Measurements from ENCODE around the gene CD44. TPM values are rescaled to one million over a fixed set of nuclear protein-coding genes. Genes with fewer than 3 reads are reported as not detected.
"Not testable (repeated sequence)": the region's sequence is repeated elsewhere in the genome, so short reads cannot be mapped to it uniquely, and the experiment has no call there.

Gene CD44
- total and polyA plus RNA-seq, 9 donors: 75.0 to 192 (median 135) TPM

- no peaks in the 10 kb centered on the region for H3K27me3 ChIP-seq (ENCODE audit: control insufficient read depth, insufficient read depth, low read length)
- H3K4me1 ChIP-seq (ENCODE audit: control insufficient read depth, insufficient read depth, low read length): peaks cover 36% of the 10 kb centered on the region
- peak overlapping the region; percentile 89 for H3K27ac ChIP-seq (ENCODE audit: low read length)
- H3K36me3 ChIP-seq (ENCODE audit: control insufficient read depth, insufficient read depth, low read length): no peaks in the 10 kb centered on the region
- DNase-seq: peak; percentile 96
- 0% methylated on average over 1 of the region's 6 CpGs for WGBS (ENCODE audit: insufficient coverage)
- H3K9me3 ChIP-seq (replicated peaks; ENCODE audit: control insufficient read depth, low read depth, low read length): no peaks in the 10 kb centered on the region
- no peak overlapping the region for H3K4me3 ChIP-seq (ENCODE audit: low read length)
Observed at GRCh38 chr11:35100013-35100383, 39.0 kb upstream of the CD44 start.

DNA sequence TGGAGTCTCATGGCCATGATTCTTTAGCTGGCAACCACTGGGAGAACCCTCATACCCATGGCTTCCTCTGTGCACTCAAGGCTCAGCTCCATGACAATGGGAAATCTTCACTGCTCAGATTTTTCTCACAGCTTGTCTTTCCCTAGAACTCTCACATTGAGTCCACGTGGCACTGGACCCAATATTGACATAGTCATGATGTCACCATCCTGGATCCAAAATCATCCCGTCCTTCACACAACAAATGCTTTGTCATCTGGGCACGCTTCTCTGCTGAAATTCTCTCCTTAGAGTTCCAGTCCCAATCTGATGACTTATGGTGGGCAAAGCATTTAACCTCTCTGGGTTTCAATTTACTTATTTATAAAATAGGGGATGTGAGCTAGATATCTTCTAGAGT, 37.7 kb upstream of the CD44 start:
- no peak overlapping the region for H3K4me3 ChIP-seq (ENCODE audit: low read length)
- no peak overlapping the region for H3K27ac ChIP-seq (ENCODE audit: low read length)
- H3K36me3 ChIP-seq (ENCODE audit: control insufficient read depth, insufficient read depth, low read length): no peaks in the 10 kb centered on the region
- WGBS (ENCODE audit: insufficient coverage): 54% methylated on average over 2 of the region's 3 CpGs
- no peak for DNase-seq
- H3K27me3 ChIP-seq (ENCODE audit: control insufficient read depth, insufficient read depth, low read length): no peaks in the 10 kb centered on the region
- H3K9me3 ChIP-seq (replicated peaks; ENCODE audit: control insufficient read depth, low read depth, low read length): no peaks in the 10 kb centered on the region
- peaks cover 43% of the 10 kb centered on the region for H3K4me1 ChIP-seq (ENCODE audit: control insufficient read depth, insufficient read depth, low read length)

- peaks cover 43% of the 10 kb centered on the region for H3K4me1 ChIP-seq (ENCODE audit: control insufficient read depth, insufficient read depth, low read length)
- peak; percentile 77 for DNase-seq
- 67% methylated on average over 1 of the region's 2 CpGs for WGBS (ENCODE audit: insufficient coverage)
Observed at GRCh38 chr11:35102267-35102666, 36.7 kb upstream of the CD44 start.

GRCh38 chr11:35103366-35104208, 35.4 kb upstream of the CD44 start:
- peak overlapping the region; percentile 36 for H3K27ac ChIP-seq (ENCODE audit: low read length)
- H3K4me3 ChIP-seq (ENCODE audit: low read length): no peak overlapping the region
- no peaks in the 10 kb centered on the region for H3K27me3 ChIP-seq (ENCODE audit: control insufficient read depth, insufficient read depth, low read length)
- DNase-seq: no peak
- H3K36me3 ChIP-seq (ENCODE audit: control insufficient read depth, insufficient read depth, low read length): no peaks in the 10 kb centered on the region
- 72% methylated on average over 5 of the region's 6 CpGs for WGBS (ENCODE audit: insufficient coverage)
- H3K4me1 ChIP-seq (ENCODE audit: control insufficient read depth, insufficient read depth, low read length): peaks cover 38% of the 10 kb centered on the region
- no peaks in the 10 kb centered on the region for H3K9me3 ChIP-seq (replicated peaks; ENCODE audit: control insufficient read depth, low read depth, low read length)

More at GRCh38 chr11:35102267-35102666, 36.7 kb upstream of the CD44 start:
- H3K27ac ChIP-seq (ENCODE audit: low read length): no peak overlapping the region
- no peak overlapping the region for H3K4me3 ChIP-seq (ENCODE audit: low read length)
- H3K9me3 ChIP-seq (replicated peaks; ENCODE audit: control insufficient read depth, low read depth, low read length): no peaks in the 10 kb centered on the region
- no peaks in the 10 kb centered on the region for H3K36me3 ChIP-seq (ENCODE audit: control insufficient read depth, insufficient read depth, low read length)
- no peaks in the 10 kb centered on the region for H3K27me3 ChIP-seq (ENCODE audit: control insufficient read depth, insufficient read depth, low read length)

DNA sequence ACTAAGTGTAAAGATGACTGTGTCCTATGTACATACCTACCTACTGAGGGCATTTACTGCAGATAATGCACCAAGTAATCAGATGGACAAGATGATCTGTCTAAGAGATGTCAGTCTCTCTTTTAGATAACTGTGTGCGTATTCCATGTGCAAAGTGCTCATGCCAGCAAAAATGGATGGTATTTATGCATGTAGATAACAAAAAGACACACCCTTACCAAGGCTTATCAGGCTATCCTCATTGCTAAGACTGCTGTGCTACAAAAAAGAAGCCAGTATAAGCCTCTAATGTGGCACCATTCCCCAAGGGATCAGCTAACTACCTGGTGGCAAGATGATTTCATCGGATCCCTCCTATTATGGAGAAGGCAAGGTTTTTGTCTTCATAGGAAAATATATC, 34.3 kb upstream of the CD44 start:
- H3K4me1 ChIP-seq (ENCODE audit: control insufficient read depth, insufficient read depth, low read length): peaks cover 30% of the 10 kb centered on the region
- H3K27ac ChIP-seq (ENCODE audit: low read length): no peak overlapping the region
- no peaks in the 10 kb centered on the region for H3K9me3 ChIP-seq (replicated peaks; ENCODE audit: control insufficient read depth, low read depth, low read length)
- no CpG with 5 or more reads among the region's 2 CpGs for WGBS (ENCODE audit: insufficient coverage)
- H3K27me3 ChIP-seq (ENCODE audit: control insufficient read depth, insufficient read depth, low read length): no peaks in the 10 kb centered on the region
- no peak for DNase-seq
- H3K4me3 ChIP-seq (ENCODE audit: low read length): no peak overlapping the region
- H3K36me3 ChIP-seq (ENCODE audit: control insufficient read depth, insufficient read depth, low read length): no peaks in the 10 kb centered on the region

DNA sequence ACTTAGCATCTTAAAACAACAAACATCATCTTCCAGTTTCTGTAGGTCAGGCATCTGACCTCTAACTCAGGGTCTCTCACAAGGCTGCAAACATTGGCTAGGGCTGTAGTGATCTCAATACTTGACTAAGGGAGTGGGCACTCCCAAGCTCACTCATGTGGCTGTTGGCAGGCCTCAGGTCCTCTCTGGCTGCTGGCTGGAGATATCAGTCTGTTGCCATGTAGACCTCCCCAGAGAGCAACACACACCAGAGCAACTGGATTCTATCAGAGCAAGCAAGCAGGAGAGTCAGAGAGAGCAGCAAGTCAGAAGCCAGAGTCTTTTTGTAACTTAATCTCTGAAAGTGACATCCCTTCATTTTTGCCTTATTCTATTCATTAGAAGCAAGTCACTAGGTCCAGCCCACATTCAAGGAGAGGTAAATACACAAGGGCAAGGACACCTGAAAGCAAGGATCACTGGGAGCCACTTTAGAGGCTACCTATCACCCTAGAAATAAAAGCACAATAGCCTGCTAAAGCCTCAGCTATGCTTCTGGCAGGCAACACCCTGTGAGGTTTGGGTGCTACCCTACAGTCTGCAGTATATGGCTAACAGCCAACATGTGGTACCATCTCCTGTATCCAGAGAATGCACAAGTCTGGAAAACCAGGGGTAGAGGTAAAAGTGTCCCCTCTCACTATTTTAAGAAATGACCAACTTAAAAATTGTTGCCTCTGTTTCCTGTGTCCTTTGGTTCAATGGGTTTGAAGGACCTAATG, 33.5 kb upstream of the CD44 start:
- H3K9me3 ChIP-seq (replicated peaks; ENCODE audit: control insufficient read depth, low read depth, low read length): no peaks in the 10 kb centered on the region
- H3K36me3 ChIP-seq (ENCODE audit: control insufficient read depth, insufficient read depth, low read length): no peaks in the 10 kb centered on the region
- peak overlapping the region; percentile 31 for H3K27ac ChIP-seq (ENCODE audit: low read length)
- peak; percentile 67 for DNase-seq
- H3K27me3 ChIP-seq (ENCODE audit: control insufficient read depth, insufficient read depth, low read length): no peaks in the 10 kb centered on the region
- no peak overlapping the region for H3K4me3 ChIP-seq (ENCODE audit: low read length)
- H3K4me1 ChIP-seq (ENCODE audit: control insufficient read depth, insufficient read depth, low read length): peaks cover 24% of the 10 kb centered on the region

- WGBS (ENCODE audit: insufficient coverage): no CpG with 5 or more reads among the region's 2 CpGs
- Histone ChIP-seq H3K27ac (ENCODE audit: low read length) (no peak overlapping the region), H3K36me3 (ENCODE audit: control insufficient read depth, insufficient read depth, low read length) (no peaks in the 10 kb centered on the region), H3K4me3 (ENCODE audit: low read length) (no peak overlapping the region), H3K9me3 (replicated peaks; ENCODE audit: control insufficient read depth, low read depth, low read length) (no peaks in the 10 kb centered on the region), H3K4me1 (ENCODE audit: control insufficient read depth, insufficient read depth, low read length) (peaks cover 21% of the 10 kb centered on the region), H3K27me3 (ENCODE audit: control insufficient read depth, insufficient read depth, low read length) (no peaks in the 10 kb centered on the region)
- DNase-seq: no peak
Observed at GRCh38 chr11:35106595-35106994, 32.4 kb upstream of the CD44 start.

GRCh38 chr11:35107861-35108260, 31.1 kb upstream of the CD44 start:
- no CpG with 5 or more reads among the region's 2 CpGs for WGBS (ENCODE audit: insufficient coverage)
- H3K36me3 ChIP-seq (ENCODE audit: control insufficient read depth, insufficient read depth, low read length): no peaks in the 10 kb centered on the region
- no peaks in the 10 kb centered on the region for H3K27me3 ChIP-seq (ENCODE audit: control insufficient read depth, insufficient read depth, low read length)
- H3K4me1 ChIP-seq (ENCODE audit: control insufficient read depth, insufficient read depth, low read length): peaks cover 19% of the 10 kb centered on the region
- no peak for DNase-seq
- no peaks in the 10 kb centered on the region for H3K9me3 ChIP-seq (replicated peaks; ENCODE audit: control insufficient read depth, low read depth, low read length)
- no peak overlapping the region for H3K27ac ChIP-seq (ENCODE audit: low read length)
- no peak overlapping the region for H3K4me3 ChIP-seq (ENCODE audit: low read length)

GRCh38 chr11:35108336-35108735, 30.6 kb upstream of the CD44 start:
- not testable (repeated sequence) for H3K9me3 ChIP-seq (replicated peaks; ENCODE audit: control insufficient read depth, low read depth, low read length); DNase-seq; H3K36me3 ChIP-seq (ENCODE audit: control insufficient read depth, insufficient read depth, low read length); H3K27ac ChIP-seq (ENCODE audit: low read length); H3K27me3 ChIP-seq (ENCODE audit: control insufficient read depth, insufficient read depth, low read length); H3K4me3 ChIP-seq (ENCODE audit: low read length)
- no CpG with 5 or more reads among the region's 1 CpG for WGBS (ENCODE audit: insufficient coverage)
- peaks cover 18% of the 10 kb centered on the region for H3K4me1 ChIP-seq (ENCODE audit: control insufficient read depth, insufficient read depth, low read length)

- Histone ChIP-seq H3K27ac (ENCODE audit: low read length) (no peak overlapping the region), H3K9me3 (replicated peaks; ENCODE audit: control insufficient read depth, low read depth, low read length) (no peaks in the 10 kb centered on the region), H3K4me1 (ENCODE audit: control insufficient read depth, insufficient read depth, low read length) (peaks cover 14% of the 10 kb centered on the region)
Observed at GRCh38 chr11:35109041-35109440, 29.9 kb upstream of the CD44 start.

More at GRCh38 chr11:35109041-35109440, 29.9 kb upstream of the CD44 start:
- H3K4me3 ChIP-seq (ENCODE audit: low read length): no peak overlapping the region
- H3K36me3 ChIP-seq (ENCODE audit: control insufficient read depth, insufficient read depth, low read length): no peaks in the 10 kb centered on the region
- DNase-seq: no peak
- H3K27me3 ChIP-seq (ENCODE audit: control insufficient read depth, insufficient read depth, low read length): no peaks in the 10 kb centered on the region
